Smooth muscle cell (in vitro differentiated cells): ENCODE data around the gene AADACL3. TPM values are rescaled to one million over a fixed set of nuclear protein-coding genes. Genes with fewer than 3 reads are reported as not detected.

Experiments
- DNase-seq: peaks from one replicate; lab custom pipeline; 2025; ENCODE audit not compliant: unreplicated experiment; lab: John Stamatoyannopoulos, UW
- H2AFZ ChIP-seq: fragments of 200-600 bp; sonication (generic); 2 replicates; pipeline ENCODE4 v1.6.0; 2016; ENCODE audit warnings: antibody characterized with exemption, low read depth, mild to moderate bottlenecking
- H3F3A ChIP-seq: fragments of 200-600 bp; sonication (generic); 2 replicates; pipeline ENCODE4 v1.6.0; 2017; ENCODE audit warnings: antibody characterized with exemption, low read depth
- H3K27ac ChIP-seq: fragments of 200-600 bp; sonication (generic); 2 replicates; pipeline ENCODE4 v1.5.1; 2016; ENCODE audit warnings: low read depth, mild to moderate bottlenecking
- H3K27me3 ChIP-seq: fragments of 200-600 bp; sonication (generic); 2 replicates; pipeline ENCODE4 v1.6.1; 2016; ENCODE audit warnings: low read depth, mild to moderate bottlenecking
- H3K36me3 ChIP-seq: fragments of 200-600 bp; sonication (generic); 2 replicates; pipeline ENCODE4 v1.5.1; 2016; ENCODE audit warnings: low read depth
- H3K4me1 ChIP-seq: fragments of 200-600 bp; sonication (generic); 2 replicates; pipeline ENCODE4 v1.5.1; 2016; ENCODE audit warnings: low read depth
- H3K4me2 ChIP-seq: fragments of 200-600 bp; sonication (generic); 2 replicates; pipeline ENCODE4 v1.6.0; 2016; ENCODE audit warnings: mild to moderate bottlenecking
- H3K4me3 ChIP-seq: fragments of 200-600 bp; sonication (generic); 2 replicates; pipeline ENCODE4 v1.5.1; 2016; ENCODE audit warnings: mild to moderate bottlenecking
- H3K79me2 ChIP-seq: fragments of 200-600 bp; sonication (generic); 2 replicates; pipeline ENCODE4 v1.6.0; 2016; ENCODE audit warnings: low read depth, mild to moderate bottlenecking
- H3K9ac ChIP-seq: fragments of 200-600 bp; sonication (generic); 2 replicates; pipeline ENCODE4 v1.6.0; 2016; ENCODE audit warnings: low read depth
- H3K9me3 ChIP-seq: fragments of 200-600 bp; sonication (generic); replicated peaks from 2 replicates; pipeline ENCODE4 v1.5.1; 2016; ENCODE audit warnings: low read depth
- H4K20me1 ChIP-seq: fragments of 200-600 bp; sonication (generic); 2 replicates; pipeline ENCODE4 v1.6.0; 2016; ENCODE audit warnings: low read depth
- CTCF ChIP-seq: fragments of 200-600 bp; sonication (generic); IDR thresholded peaks from 2 replicates; pipeline ENCODE4 v1.5.1; 2017; ENCODE audit warnings: borderline replicate concordance, mild to moderate bottlenecking, antibody characterized with exemption; ENCODE audit not compliant: insufficient read depth, poor library complexity, severe bottlenecking
- WGBS: methylation state at CpG from one replicate; pipeline ENCODE4 v1.1.7; 2016; ENCODE audit warnings: low lambda C conversion rate; 5-methylcytosine and 5-hydroxymethylcytosine counted together
- polyA plus RNA-seq: library from polyadenylated mRNA; unstranded; fragments of >200 nt; fragmentation: Nextera tagmentation; extraction: Ambion mirVana; gene quantifications from 2 replicates; pipeline ENCODE4 v1.2.1, GENCODE V29; 2016
- total RNA-seq: library from RNA; depleted of rRNA; stranded (reverse); fragments of >200 nt; gene quantifications from 2 replicates; pipeline ENCODE4 v1.2.3, GENCODE V29; 2014

The AADACL3 gene
- total and polyA plus RNA-seq, 2 experiments from 2014 or later: 0.13 to 0.25 TPM

GRCh38 chr1:12771186-12771585 lies 55.3 kb downstream of the AADACL3 start:
- Histone ChIP-seq H3K9me3 (no peaks in the 10 kb centered on the region), H3K4me3 (no peak overlapping the region), H3K27me3 (no peaks in the 10 kb centered on the region), H3K79me2 (no peaks in the 10 kb centered on the region), H3K36me3 (no peaks in the 10 kb centered on the region), H3K27ac (no peak overlapping the region), H3K4me2 (no peak overlapping the region), H2AFZ (no peak overlapping the region), H3F3A (no peaks in the 10 kb centered on the region), H3K9ac (no peak overlapping the region), H3K4me1 (no peaks in the 10 kb centered on the region), H4K20me1 (no peaks in the 10 kb centered on the region)
- TF ChIP-seq CTCF: no peak
- 78% methylated on average over 5 of the region's 5 CpGs for WGBS
- DNase-seq: no peak

DNA sequence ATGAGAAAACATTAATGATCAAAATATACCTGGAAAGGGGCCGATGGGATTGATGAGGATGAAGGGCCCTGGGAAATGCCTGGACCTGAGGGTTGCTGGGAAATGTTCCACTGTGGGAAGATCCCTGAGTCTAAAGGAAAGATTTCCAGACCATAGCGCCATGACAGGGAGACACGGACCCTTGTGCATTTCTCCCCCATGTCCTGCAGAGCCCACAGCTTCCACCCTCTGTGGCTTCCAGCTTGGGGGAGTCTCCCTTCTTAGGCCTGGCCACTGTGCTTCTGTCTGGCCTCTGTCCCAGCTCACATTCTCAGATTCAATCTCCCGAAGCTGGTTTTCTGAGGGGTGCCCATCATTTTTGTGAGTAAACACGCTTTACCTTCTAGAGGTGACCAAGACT lies 56.6 kb downstream of the AADACL3 start:
- no peak for DNase-seq
- 88% methylated on average over 5 of the region's 5 CpGs for WGBS

DNA sequence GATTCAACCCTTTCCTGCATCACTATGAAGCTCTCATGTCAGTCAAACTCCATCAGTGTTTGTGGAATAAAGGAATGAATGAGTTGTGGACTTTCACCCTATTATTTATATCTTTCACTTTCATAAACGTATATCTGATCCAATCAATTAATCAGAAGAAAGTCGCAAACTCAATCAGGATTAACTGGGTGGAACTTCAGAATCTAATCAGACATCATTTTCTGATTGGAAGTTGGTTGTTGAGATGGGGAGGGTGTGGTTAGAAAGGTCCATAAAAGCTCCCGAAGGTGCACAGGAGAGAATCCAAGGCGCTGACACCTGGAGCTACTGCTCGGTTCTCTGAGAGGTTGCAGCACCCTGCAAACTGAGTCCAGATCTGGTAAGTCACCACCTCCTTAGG lies 57.5 kb downstream of the AADACL3 start, which contains the start of gene PRAMEF12:
TSS of gene PRAMEF12 (plus strand) at position 301 of the 400 bp plus-strand sequence. CDS start 1,130 bp downstream, outside the sequence.
- Histone ChIP-seq H3K36me3 (no peaks in the 10 kb centered on the region), H3K4me3 (no peak within 1 kb of the TSS), H4K20me1 (no peaks in the 10 kb centered on the region), H3K79me2 (no peaks in the 10 kb centered on the region), H2AFZ (no peak within 1 kb of the TSS), H3K9me3 (no peaks in the 10 kb centered on the region), H3K9ac (no peak within 1 kb of the TSS), H3F3A (no peaks in the 10 kb centered on the region), H3K27ac (no peak within 1 kb of the TSS), H3K4me2 (no peak within 1 kb of the TSS), H3K27me3 (no peaks in the 10 kb centered on the region), H3K4me1 (no peaks in the 10 kb centered on the region)
- WGBS: 89% methylated on average over 5 of the region's 5 CpGs
- TF ChIP-seq CTCF: no peak
- DNase-seq: no peak

More for the DNA sequence above, 56.6 kb downstream of the AADACL3 start:
- Histone ChIP-seq H3K4me3 (no peak overlapping the region), H3K4me1 (no peaks in the 10 kb centered on the region), H3K36me3 (no peaks in the 10 kb centered on the region), H2AFZ (no peak overlapping the region), H3K79me2 (no peaks in the 10 kb centered on the region), H3K27me3 (no peaks in the 10 kb centered on the region), H3K4me2 (no peak overlapping the region), H3K9me3 (no peaks in the 10 kb centered on the region), H4K20me1 (no peaks in the 10 kb centered on the region), H3F3A (no peaks in the 10 kb centered on the region), H3K9ac (no peak overlapping the region), H3K27ac (no peak overlapping the region)
- no peak for TF ChIP-seq CTCF

DNA sequence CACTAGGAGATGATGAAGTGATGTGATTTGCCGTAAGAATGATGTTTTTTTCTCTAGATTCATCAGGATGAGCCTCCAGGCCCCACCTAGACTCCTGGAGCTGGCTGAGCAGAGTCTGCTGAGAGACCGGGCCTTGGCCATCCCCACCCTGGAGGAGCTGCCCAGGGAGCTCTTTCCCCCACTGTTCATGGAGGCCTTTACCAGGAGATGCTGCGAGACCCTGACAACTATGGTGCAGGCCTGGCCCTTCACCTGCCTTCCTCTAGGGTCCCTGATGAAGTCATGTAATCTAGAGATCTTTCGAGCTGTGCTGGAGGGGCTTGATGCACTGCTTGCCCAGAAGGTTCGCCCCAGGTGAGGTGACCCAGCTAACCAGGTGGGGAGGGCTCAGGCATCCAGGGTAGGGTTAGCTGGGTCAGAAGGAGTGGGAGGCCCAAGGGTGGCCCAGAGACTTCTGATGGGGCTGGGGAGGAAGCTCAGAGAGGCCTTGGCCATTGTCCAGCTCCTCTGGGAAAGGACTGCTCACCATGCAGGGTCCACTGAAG lies 59.0 kb downstream of the AADACL3 start:
- no peaks in the 10 kb centered on the region for H3F3A ChIP-seq
- no peaks in the 10 kb centered on the region for H3K36me3 ChIP-seq
- no peaks in the 10 kb centered on the region for H3K27me3 ChIP-seq
- DNase-seq: no peak
- H3K9ac ChIP-seq: no peak overlapping the region
- H4K20me1 ChIP-seq: no peaks in the 10 kb centered on the region
- no peaks in the 10 kb centered on the region for H3K79me2 ChIP-seq
- no peaks in the 10 kb centered on the region for H3K4me1 ChIP-seq
- H3K4me2 ChIP-seq: no peak overlapping the region
- no peaks in the 10 kb centered on the region for H3K9me3 ChIP-seq
- H2AFZ ChIP-seq: no peak overlapping the region
- H3K4me3 ChIP-seq: no peak overlapping the region
- H3K27ac ChIP-seq: no peak overlapping the region
- WGBS: 80% methylated on average over 5 of the region's 5 CpGs
- TF ChIP-seq CTCF: no peak
